GM12874 (cell line): ENCODE measurements around the gene NGFR.

ENCODE experiments used
- CTCF ChIP-seq: IDR thresholded peaks from 2 replicates; pipeline ENCODE4 v1.5.1; 2011; ENCODE audit warnings: low read depth, mild to moderate bottlenecking, control low read depth, low read length, moderate library complexity; ENCODE audit not compliant: insufficient read depth

NGFR gene

DNA sequence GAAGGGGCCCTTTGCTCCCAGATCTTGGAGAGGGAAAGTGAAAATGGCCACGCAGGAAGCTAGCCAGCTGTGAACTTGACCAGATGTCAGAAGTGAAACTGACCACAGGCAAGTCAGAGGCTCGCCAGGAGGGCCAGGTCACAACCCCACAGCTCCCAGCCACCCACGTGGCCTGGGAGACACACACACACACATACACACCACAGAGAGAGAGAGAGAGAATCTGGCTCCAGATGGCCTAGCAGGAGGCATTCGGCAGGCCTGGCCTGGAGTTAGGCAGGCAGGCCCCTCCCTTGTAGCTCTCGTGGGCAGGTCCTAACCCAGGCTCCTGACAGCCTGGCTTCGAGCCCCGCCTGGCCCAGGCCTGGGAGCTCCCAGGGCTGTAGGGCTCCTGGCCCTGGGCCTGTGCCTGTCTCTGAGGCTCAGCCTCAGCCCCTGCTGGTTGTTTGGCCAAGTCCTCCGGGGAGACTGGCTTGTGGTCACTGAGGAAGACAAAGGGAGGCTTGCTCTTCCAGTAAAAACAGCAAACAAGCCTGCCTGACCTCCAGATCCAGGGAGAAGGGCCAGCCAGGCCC, 20.2 kb downstream of the NGFR start:
- TF ChIP-seq CTCF, result no peak

DNA sequence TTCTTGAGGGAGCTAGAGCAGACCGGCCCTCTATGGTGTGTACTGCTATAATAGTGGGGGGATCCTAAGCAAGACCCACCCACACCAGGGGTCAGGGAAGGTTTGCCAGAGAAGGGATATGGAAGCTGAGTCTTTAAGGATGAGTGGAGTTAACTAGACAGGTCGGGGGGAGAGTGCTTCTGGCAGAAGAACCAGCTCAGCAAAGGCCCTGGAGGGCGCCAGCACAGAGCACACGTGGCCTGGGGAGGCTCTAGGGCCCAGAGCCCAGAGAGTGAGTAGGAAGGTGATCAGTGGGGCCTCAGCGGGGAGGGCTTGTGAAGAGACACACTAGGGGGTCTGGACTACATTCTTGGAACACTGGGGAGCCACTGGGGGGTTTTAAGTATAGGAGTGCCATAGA, 21.1 kb downstream of the NGFR start:
- no peak for TF ChIP-seq CTCF

DNA sequence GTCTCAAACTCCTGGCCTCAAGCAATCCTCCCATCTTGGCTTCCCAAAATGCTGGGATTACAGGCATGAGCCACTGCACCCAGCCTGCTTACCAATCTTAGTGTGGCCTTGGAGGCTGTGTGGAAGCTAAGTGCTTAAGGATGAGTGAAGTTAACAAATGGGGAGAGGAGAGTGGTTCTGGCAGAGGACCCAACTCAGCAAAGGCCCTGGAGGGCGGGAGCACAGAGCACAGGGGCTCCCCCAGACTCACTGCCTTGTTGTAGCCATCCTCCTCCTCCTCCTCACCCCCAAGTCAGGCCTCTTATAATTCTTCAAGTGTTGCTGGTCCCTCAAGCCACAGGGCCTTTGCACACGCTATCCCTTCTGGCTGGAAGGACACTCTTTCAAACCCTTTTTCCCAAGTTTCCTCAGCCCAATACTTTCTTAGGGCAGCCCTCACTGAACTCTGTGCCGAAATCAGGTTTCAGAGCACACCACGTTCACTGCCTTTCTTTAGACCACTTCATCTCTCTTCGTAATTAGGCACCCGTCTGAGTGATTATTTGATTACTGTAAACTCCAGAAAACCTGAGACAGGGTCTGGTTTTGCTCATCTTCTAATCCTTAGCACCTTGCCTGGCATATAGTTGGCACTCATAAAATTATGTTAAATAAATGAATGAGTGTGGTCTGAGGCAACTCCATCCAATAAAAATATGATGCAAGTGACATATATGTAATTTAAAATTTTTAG, 23.4 kb downstream of the NGFR start:
- no peak for TF ChIP-seq CTCF

DNA sequence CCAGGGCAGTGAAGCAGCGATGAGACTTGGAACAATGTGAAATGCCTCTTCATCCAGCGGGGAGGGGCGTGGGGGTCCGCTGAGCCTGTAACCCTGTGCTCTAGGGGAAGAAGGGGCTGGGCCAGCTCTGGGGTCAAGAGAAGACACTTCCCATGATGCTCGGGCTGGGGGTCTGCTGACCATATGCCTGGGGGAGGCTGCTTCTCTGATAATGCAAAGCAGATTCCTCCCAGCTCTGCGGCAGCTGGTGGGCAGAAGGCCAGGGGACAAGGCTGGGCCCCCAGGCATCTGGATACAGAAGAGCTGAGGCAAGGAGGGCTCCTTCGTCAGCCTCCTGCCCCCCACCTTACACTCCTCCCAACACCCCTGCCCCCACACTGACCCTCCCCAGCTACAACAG, 24.7 kb downstream of the NGFR start:
- no peak for TF ChIP-seq CTCF

DNA sequence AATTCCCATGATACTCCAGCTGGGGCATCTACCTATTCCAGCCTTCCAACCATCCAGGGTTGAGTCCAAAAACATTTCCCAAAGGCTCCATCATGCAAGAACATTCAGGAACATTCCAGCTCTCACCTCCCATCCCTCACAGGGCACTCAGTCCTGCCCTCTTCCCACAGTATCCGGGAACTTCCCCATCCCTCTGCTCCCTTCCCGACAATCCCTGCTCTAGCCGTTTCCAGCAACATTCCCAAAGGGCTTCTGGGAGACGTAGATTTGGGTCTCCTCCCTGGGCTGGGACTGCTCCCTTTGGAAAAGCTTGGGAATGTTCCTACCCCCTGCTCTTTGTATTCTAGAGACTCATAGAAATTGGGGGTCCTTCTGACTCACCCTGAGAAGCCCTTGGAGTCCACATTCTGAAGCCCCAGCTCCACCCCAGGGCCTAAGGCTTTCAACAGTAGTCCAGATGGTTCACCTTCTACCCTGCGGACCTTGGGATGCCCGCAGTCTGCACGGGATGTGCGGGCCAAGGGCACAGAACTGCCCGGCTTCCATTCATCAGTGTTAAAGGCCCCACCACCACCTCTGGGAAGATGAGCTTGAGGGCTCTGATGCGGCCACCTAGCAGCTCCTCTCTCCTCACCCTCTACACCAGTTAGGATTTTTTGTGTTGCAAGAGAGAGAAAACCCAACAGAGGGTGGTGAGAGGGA, 25.4 kb downstream of the NGFR start:
- no peak for TF ChIP-seq CTCF

DNA sequence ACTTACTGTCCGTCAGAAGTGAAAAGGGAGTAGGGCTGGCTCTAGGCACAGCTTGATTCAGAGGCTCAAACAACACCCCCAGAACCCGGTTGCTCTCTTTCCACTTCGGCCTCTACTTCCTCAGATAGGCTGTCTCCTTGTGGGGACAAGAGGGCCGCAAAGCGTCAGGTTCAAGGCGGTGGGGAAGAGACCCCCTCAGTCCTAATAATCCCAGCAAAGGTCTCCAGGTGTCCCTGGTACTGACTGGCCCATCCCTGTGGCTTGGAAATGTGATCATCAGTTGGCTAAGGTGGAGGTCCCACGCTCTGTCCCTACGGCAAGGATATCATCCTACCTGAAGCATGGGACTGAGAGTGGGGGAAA, 26.0 kb downstream of the NGFR start:
- no peak for TF ChIP-seq CTCF

- TF ChIP-seq CTCF, result no peak
These were observed 26.6 kb downstream of the NGFR start for GRCh38 chr17:49521471-49522356.
